HG03196 (cell line): ENCODE data around the gene EBF4.
"Not testable (repeated sequence)": the region's sequence is repeated elsewhere in the genome, so short reads cannot be mapped to it uniquely, and the experiment has no call there.

Experiments
- ATAC-seq: cut with Tn5 transposase; IDR thresholded peaks from one replicate; pipeline ENCODE4 v1.9.1; 2021; ENCODE audit not compliant: unreplicated experiment

EBF4 gene

GRCh38 chr20:2807929-2808328 is 115.3 kb downstream of the EBF4 start:
- ATAC-seq = not testable (repeated sequence)

DNA sequence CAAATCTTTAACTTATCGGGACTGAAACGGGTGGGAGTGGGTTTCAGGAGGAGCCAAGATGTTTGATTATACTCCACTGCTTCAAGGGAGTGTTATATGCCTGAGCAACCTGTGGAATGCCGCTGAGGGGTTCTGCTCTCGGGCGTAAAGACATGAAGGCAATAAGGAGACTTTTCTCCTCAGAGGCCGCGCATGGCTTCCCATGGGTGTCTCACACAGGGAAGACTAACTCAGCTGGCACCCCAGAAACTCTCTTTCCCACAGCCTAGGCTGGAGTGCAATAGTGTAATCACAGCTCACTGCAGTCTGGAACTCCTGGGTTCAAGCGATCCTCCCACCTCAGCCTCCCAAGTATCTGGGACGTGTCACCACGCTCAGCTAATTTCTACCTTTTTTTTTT is 117.1 kb downstream of the EBF4 start:
- ATAC-seq = no peak
